Measurements from ENCODE around the gene SUGCT. TPM values are rescaled to one million over a fixed set of nuclear protein-coding genes. Genes with fewer than 3 reads are reported as not detected.
"Not testable (repeated sequence)": the region's sequence is repeated elsewhere in the genome, so short reads cannot be mapped to it uniquely, and the experiment has no call there.

Gene SUGCT
- total RNA-seq, 2 experiments from 2014 or later, result not detected

DNA sequence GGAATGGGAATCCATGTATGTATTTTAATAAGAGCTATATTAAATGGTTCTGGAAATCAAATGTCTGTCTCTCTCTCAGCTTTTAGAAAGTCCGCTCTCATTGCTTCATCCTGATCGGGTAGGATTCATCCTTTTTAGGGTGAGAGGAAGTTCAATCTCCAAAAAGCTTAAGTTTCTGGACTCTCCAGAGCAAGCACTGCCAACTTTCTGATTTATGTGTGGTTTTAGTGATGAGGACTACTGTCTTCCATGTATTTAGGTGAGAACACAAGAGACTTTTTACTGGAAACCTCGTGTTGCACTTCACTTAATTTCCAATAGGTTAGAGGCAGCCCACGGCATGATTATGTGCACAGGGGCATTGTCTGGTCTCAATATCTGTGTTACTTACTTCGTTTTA, 267.9 kb downstream of the SUGCT start:
- Mint-ChIP-seq H3K36me3 (ENCODE audit: low read depth) (no peaks in the 10 kb centered on the region), H3K4me1 (no peaks in the 10 kb centered on the region), H3K9me3 (peaks cover 7% of the 10 kb centered on the region), H3K27ac (no peak overlapping the region), H3K4me3 (no peak overlapping the region), H3K27me3 (no peaks in the 10 kb centered on the region)
- ChIA-PET POLR2A (no interaction called here), CTCF (no interaction called here)
- no peak for DNase-seq

DNA sequence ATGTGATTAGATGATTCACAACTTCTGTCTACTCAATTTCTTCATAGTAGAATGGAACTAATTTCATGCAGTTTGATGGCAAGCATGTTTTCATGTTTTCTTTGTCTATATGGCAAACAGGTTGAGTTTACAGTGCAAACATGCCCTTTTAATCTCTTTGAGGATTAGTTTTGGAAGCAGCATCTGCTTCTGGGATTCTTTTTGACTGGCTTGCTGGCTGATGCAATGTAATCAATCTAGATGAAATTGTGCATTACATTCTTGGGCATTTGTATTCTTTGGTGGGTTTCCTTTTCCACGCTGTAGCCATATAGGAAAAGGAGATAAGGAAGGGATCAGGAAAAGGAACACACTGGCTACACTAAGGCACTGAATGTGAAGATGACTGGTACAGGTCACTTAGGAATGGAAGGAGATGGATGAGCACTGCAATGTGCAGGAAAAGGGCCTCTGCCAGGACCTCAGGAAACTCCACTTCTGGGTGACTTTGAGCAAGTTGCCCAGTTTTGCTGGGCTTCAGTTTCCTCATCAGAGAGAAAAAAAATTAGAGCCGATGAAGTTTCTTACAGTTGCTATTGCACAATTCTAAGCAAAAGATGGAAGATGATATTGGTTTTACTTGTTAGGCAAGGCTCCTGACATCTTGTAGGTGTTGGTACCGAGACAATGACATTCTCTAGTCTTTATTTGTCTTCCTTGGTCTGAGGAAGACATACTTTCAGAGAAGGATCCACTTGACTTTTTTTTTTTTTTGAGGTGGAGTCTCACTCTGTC, 269.1 kb downstream of the SUGCT start:
- POLR2A ChIA-PET, result no interaction called here
- Mint-ChIP-seq H3K36me3 (ENCODE audit: low read depth) (no peaks in the 10 kb centered on the region), H3K4me3 (no peak overlapping the region), H3K27me3 (no peaks in the 10 kb centered on the region), H3K27ac (no peak overlapping the region), H3K9me3 (peaks cover 7% of the 10 kb centered on the region), H3K4me1 (no peaks in the 10 kb centered on the region)
- CTCF ChIA-PET, result no interaction called here
- DNase-seq, result no peak

DNA sequence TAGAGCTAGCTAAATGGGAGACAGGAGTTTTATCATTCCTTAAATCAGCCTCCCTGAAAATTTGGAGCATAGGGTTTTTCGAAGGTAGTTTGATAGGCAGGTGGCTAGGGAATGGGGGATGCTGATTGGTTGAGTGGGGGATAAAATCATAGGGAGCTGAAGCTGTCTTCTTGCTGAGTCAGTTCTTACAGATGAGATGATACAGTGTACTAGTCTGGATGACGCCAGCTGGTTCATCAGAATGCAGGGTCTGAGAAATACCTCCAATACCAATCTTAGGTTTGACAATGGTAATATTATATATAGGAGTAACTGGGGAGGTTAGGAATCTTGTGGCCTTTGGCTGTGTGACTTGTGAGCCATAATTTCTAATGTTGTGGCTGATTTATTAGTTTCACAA, 271.2 kb downstream of the SUGCT start:
- DNase-seq, result no peak
- H3K36me3 Mint-ChIP-seq (ENCODE audit: low read depth), result no peaks in the 10 kb centered on the region
- no peak overlapping the region for H3K4me3 Mint-ChIP-seq
- no peak overlapping the region for H3K27ac Mint-ChIP-seq
- no peaks in the 10 kb centered on the region for H3K27me3 Mint-ChIP-seq
- H3K4me1 Mint-ChIP-seq, result no peaks in the 10 kb centered on the region
- ChIA-PET CTCF (no interaction called here), POLR2A (no interaction called here)
- peaks cover 5% of the 10 kb centered on the region for H3K9me3 Mint-ChIP-seq

DNA sequence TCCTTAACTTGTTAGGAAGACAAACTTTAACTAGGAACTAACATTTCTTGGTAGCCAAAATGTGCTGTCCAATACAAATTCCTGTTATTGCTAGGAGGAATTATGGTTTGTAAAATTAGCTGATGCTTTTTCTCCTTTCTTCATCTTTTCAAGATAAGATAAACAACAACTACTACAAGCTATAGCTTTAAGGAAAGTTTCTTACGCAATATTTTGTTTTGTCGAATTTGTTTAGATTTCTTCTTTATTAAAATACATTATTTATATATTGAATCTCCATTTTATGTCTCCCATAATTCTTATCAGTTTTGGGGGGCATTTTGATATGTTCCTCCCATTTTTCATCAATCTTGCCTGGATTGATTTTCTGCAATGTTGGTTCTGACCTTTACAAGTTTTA, 277.5 kb downstream of the SUGCT start:
- Mint-ChIP-seq H3K4me3 (no peak overlapping the region), H3K27me3 (no peaks in the 10 kb centered on the region), H3K27ac (no peak overlapping the region), H3K9me3 (peaks cover 2% of the 10 kb centered on the region), H3K4me1 (no peaks in the 10 kb centered on the region), H3K36me3 (ENCODE audit: low read depth) (no peaks in the 10 kb centered on the region)
- DNase-seq, result no peak
- ChIA-PET CTCF (no interaction called here), POLR2A (no interaction called here)

DNA sequence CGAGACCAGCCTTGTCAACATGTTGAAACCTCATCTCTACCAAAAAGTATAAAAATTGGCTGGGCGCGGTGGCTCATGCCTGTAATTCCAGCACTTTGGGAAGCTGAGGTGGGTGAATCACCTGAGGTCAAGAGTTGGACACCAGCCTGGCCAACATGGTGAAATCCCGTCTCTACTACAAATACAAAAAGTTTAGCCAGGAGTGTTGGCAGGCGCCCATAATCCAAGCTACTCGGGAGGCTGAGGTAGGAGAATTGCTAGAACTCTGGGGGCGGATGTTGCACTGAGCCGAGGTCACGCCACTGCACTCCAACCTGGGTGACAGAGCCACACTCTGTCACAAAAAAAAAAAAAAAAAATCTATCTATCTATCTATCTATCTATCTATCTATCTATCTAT, 279.9 kb downstream of the SUGCT start:
- H3K4me1 Mint-ChIP-seq; DNase-seq; H3K36me3 Mint-ChIP-seq (ENCODE audit: low read depth); H3K4me3 Mint-ChIP-seq; POLR2A ChIA-PET; CTCF ChIA-PET; H3K27me3 Mint-ChIP-seq; H3K27ac Mint-ChIP-seq; H3K9me3 Mint-ChIP-seq: not testable (repeated sequence)

DNA sequence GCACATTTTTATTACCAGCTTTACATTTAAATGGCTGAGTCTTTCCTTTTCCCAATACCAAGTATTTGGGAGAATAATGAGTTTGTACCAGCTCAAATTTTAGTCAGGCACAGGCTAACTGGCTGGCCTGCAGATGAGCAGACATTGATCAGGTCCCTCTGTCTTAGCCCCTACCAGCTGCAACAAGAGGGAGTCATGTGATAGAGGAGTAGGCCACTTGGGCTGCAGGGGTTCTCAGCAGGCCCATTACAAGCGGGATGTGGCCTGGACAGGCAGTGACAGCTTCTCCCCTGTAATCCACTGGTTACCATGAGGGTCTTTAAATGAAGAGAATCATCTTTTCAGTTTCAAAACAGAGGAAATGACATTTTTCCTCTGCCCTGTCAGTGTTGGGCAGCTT, 283.6 kb downstream of the SUGCT start:
- DNase-seq, result no peak
- no peaks in the 10 kb centered on the region for H3K36me3 Mint-ChIP-seq (ENCODE audit: low read depth)
- H3K4me1 Mint-ChIP-seq, result no peaks in the 10 kb centered on the region
- POLR2A ChIA-PET, result no interaction called here
- H3K27ac Mint-ChIP-seq, result no peak overlapping the region
- no peak overlapping the region for H3K4me3 Mint-ChIP-seq
- CTCF ChIA-PET, result no interaction called here
- no peaks in the 10 kb centered on the region for H3K27me3 Mint-ChIP-seq
- peaks cover 3% of the 10 kb centered on the region for H3K9me3 Mint-ChIP-seq

DNA sequence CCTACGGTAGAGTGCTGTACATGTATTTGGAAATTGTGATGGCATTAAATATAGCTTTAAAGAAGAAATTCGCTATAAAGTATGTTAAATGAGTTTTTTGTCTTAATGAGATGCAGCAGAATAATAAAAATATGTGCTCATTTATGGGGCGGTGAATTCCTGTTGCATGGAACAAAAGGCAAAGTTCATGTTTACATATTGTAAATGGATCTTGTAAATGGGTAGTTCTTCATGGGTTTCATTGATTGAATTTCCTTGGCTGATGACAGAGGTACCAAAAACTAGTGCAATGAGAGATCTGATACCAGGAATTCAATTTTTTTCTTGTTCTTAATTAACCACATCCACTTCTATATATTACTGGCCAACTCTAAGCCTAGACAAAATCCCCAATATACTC, 284.2 kb downstream of the SUGCT start:
- no peak for DNase-seq
- Mint-ChIP-seq H3K4me1 (no peaks in the 10 kb centered on the region), H3K9me3 (peaks cover 3% of the 10 kb centered on the region), H3K36me3 (ENCODE audit: low read depth) (no peaks in the 10 kb centered on the region), H3K27me3 (no peaks in the 10 kb centered on the region), H3K4me3 (no peak overlapping the region), H3K27ac (no peak overlapping the region)
- POLR2A ChIA-PET, result no interaction called here
- CTCF ChIA-PET, result no interaction called here

DNA sequence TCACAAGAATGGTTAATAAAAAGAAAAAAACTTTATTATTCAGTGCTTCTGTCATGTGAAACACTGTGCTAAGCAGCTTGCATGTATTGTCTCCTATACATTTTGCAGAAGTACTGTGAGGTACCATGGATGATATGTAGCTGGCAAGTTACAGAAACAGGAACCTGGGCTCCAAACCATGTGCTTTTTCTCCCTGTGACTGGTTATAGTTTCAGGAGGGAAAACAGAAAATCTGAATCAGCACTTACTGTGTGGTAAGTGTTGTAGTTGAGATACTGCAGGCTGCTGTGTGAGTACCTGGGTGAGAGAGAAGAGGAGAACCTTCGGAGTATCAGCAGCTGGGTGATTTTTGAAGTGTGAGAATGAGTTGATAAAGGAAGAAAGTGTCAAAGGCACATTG, 285.0 kb downstream of the SUGCT start:
- ChIA-PET CTCF (no interaction called here), POLR2A (no interaction called here)
- no peaks in the 10 kb centered on the region for H3K36me3 Mint-ChIP-seq (ENCODE audit: low read depth)
- H3K4me3 Mint-ChIP-seq, result no peak overlapping the region
- H3K27ac Mint-ChIP-seq, result no peak overlapping the region
- H3K27me3 Mint-ChIP-seq, result no peaks in the 10 kb centered on the region
- no peaks in the 10 kb centered on the region for H3K4me1 Mint-ChIP-seq
- H3K9me3 Mint-ChIP-seq, result peaks cover 3% of the 10 kb centered on the region
- DNase-seq, result no peak

DNA sequence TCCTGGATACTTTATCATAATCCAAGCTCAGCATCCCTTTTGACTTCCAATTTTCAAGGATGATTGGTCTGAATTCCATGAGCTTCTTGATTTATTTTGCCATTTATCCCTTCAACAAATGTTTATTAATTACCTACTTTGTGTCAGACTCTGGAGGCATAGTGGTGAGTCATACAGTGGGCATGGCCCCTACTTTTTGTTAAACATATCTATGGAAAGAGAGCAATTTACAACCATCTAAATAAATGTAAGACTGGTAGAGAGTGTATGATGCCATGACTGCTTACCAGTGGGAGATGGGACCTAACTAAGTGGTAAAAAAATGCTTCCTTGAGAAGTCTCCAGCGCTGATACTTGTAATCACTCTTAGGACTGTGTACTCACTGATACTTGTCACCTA, 286.6 kb downstream of the SUGCT start:
- no peak overlapping the region for H3K27ac Mint-ChIP-seq
- peaks cover 3% of the 10 kb centered on the region for H3K9me3 Mint-ChIP-seq
- H3K4me3 Mint-ChIP-seq, result no peak overlapping the region
- no peaks in the 10 kb centered on the region for H3K36me3 Mint-ChIP-seq (ENCODE audit: low read depth)
- POLR2A ChIA-PET, result no interaction called here
- CTCF ChIA-PET, result no interaction called here
- no peak for DNase-seq
- H3K27me3 Mint-ChIP-seq, result no peaks in the 10 kb centered on the region
- H3K4me1 Mint-ChIP-seq, result no peaks in the 10 kb centered on the region

DNA sequence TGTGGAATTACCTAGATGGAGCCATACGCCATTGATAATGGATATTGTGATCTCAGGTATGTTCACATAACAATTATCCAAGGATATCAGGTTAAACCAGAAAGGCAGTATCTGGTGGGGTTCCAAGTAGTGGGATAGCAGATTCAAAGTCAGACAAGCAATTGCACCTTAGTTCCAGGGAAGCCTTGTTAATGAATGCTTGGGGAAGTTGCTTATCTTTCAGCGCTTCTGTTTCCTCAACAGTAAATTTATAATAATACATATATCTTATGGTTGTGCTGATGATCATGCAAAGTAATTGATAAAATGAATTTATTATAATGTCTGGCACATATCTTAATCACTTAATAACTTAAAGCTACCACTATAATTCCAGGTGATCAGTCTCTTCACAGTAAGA, 290.9 kb downstream of the SUGCT start:
- no peak overlapping the region for H3K27ac Mint-ChIP-seq
- H3K9me3 Mint-ChIP-seq, result no peaks in the 10 kb centered on the region
- no peaks in the 10 kb centered on the region for H3K27me3 Mint-ChIP-seq
- POLR2A ChIA-PET, result no interaction called here
- no peaks in the 10 kb centered on the region for H3K36me3 Mint-ChIP-seq (ENCODE audit: low read depth)
- no peak for DNase-seq
- CTCF ChIA-PET, result no interaction called here
- H3K4me3 Mint-ChIP-seq, result no peak overlapping the region
- no peaks in the 10 kb centered on the region for H3K4me1 Mint-ChIP-seq

DNA sequence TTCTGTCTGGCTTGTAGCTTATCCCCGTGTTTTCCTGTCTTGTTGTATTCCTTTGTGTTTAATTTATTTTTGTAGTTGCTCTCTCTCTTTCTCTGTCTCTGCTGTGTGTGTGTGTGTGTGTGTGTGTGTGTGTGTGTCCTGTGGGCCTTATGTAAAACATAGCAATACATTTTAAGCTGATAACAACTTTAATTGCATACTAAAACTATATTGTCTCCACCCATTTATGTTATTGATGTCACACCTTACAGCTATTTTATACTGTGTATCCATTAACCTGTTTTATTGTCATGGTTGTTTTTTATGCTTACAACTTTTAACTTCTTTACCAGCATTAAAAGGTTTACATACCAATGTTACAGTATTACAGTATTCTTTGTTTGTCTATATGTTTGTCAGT, 293.6 kb downstream of the SUGCT start:
- H3K27ac Mint-ChIP-seq, result no peak overlapping the region
- no peak for DNase-seq
- H3K4me3 Mint-ChIP-seq, result no peak overlapping the region
- H3K36me3 Mint-ChIP-seq (ENCODE audit: low read depth), result no peaks in the 10 kb centered on the region
- H3K9me3 Mint-ChIP-seq, result peaks cover 3% of the 10 kb centered on the region
- ChIA-PET CTCF (no interaction called here), POLR2A (no interaction called here)
- no peaks in the 10 kb centered on the region for H3K4me1 Mint-ChIP-seq
- H3K27me3 Mint-ChIP-seq, result no peaks in the 10 kb centered on the region

DNA sequence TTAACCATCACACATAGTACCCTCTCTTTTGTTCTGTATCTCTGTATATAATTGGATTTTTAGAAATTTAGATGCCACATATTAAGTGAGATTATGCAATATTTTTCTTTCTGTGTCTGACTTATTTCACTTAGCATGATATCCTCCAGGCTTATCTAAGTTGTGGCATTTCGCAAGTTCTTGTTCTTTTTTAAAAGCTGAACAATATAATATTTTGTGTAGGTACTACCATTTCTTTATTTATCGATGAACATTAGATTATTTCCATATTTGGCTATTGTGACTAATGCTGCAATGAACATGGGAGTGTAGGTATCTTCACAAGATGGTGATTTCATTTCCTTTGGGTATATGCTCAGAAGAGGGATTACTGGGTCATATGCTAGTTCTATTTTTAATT, 295.0 kb downstream of the SUGCT start:
- Mint-ChIP-seq H3K9me3 (peaks cover 3% of the 10 kb centered on the region), H3K27me3 (no peaks in the 10 kb centered on the region), H3K4me3 (no peak overlapping the region), H3K27ac (no peak overlapping the region), H3K4me1 (no peaks in the 10 kb centered on the region), H3K36me3 (ENCODE audit: low read depth) (no peaks in the 10 kb centered on the region)
- DNase-seq, result no peak
- ChIA-PET CTCF (no interaction called here), POLR2A (no interaction called here)

DNA sequence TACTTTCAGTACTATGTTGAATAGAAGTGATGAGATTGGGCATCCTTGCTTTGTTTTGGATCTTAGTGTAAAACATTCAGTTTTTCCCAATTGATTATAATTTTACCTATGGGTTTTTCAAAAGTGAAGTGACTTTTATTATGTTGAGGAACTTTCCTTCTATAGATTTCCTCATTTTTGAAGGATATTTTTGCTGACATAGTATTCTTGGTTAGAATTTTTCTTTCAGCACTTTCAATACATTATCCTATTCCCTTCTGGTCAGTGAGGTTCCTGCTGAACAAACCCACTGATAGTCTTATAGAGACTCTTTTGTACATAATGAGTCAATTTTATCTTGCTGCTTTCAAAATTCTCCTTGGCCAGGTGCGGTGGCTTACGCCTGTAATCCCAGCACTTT, 297.2 kb downstream of the SUGCT start:
- POLR2A ChIA-PET, result no interaction called here
- DNase-seq, result no peak
- no peaks in the 10 kb centered on the region for H3K36me3 Mint-ChIP-seq (ENCODE audit: low read depth)
- H3K9me3 Mint-ChIP-seq, result peaks cover 3% of the 10 kb centered on the region
- H3K27ac Mint-ChIP-seq, result no peak overlapping the region
- no peaks in the 10 kb centered on the region for H3K4me1 Mint-ChIP-seq
- H3K4me3 Mint-ChIP-seq, result no peak overlapping the region
- H3K27me3 Mint-ChIP-seq, result no peaks in the 10 kb centered on the region
- CTCF ChIA-PET, result no interaction called here

DNA sequence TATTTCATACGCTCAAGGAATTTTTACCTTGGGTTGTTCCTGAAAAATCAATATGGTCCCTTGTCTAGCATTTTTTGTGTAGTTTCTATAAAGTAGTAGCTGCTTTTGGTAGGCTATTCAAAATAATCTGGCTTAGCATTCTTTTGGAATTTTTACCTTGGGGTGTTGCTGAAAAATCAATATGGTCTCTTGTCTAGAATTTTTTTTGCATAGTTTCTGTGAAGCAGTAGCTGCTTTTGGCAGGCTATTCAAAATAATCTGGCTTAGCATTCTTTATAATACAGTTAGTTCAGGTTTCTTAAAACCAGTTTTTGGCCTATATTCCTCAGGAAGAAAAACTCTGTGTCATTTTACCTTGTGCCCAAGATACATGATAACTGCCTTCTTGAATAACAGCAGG, 301.9 kb downstream of the SUGCT start:
- Mint-ChIP-seq H3K9me3 (peaks cover 10% of the 10 kb centered on the region), H3K4me1 (no peaks in the 10 kb centered on the region), H3K36me3 (ENCODE audit: low read depth) (no peaks in the 10 kb centered on the region), H3K27ac (no peak overlapping the region), H3K4me3 (no peak overlapping the region), H3K27me3 (no peaks in the 10 kb centered on the region)
- ChIA-PET CTCF (no interaction called here), POLR2A (no interaction called here)
- DNase-seq, result no peak

DNA sequence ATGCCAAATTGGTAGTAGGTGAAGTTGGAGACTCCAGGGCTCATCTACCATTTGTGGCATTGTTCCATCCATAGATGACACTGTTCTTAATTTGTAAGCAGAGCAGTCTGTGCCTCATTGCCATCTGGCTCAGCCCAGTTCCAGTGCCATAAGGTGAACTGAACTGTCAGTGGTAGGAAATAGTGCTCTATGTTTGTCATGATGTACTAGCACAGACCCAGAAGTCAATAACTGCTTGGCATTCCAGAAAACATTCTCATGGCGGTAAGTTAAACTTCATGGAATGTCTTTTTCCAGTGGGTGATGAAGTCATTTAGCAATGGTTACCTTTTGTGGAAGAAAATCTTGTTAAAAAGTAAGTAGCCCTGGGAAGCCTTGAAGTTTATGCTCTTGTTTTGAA, 302.7 kb downstream of the SUGCT start:
- no peak for DNase-seq
- Mint-ChIP-seq H3K27ac (no peak overlapping the region), H3K4me1 (no peaks in the 10 kb centered on the region), H3K36me3 (ENCODE audit: low read depth) (no peaks in the 10 kb centered on the region), H3K4me3 (no peak overlapping the region), H3K27me3 (no peaks in the 10 kb centered on the region), H3K9me3 (peaks cover 11% of the 10 kb centered on the region)
- CTCF ChIA-PET, result no interaction called here
- POLR2A ChIA-PET, result no interaction called here

Measured in activated CD4-positive, alpha-beta memory T cell treated with anti-CD3 and anti-CD28 coated beads, Interleukin-2, amount 10 ng/mL, durations not matched to agents 7 days and 5 days (primary cell).